ENCODE measurements around the gene PPP1R13B.

Gene PPP1R13B

DNA sequence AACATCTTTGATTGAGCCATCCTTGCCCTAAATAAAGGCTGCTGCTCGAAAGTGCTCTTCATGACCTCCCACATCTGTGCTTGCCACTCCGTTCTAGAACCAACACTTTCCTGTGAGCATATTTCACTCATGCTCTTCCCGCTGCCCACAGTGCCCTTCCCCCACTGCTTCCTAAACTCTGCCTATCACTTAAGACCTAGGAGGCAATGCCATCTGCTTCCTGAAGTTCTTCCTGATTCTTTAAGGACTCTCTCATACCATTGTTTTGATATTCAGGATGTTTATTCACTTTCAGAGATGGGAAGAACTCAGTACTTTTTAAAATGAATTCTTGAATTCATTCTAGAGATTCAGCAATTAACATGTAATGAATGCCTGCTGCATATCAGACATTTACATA, 81.8 kb downstream of the PPP1R13B start:
- H3K9me3 Mint-ChIP-seq: peaks cover 5% of the 10 kb centered on the region
- H3K4me1 Mint-ChIP-seq: peaks cover 14% of the 10 kb centered on the region
- H3K27me3 Mint-ChIP-seq (ENCODE audit: low read depth, poor library complexity): peaks cover 4% of the 10 kb centered on the region
- no peak overlapping the region for H3K4me3 Mint-ChIP-seq
- TF ChIP-seq, protein P1, sequence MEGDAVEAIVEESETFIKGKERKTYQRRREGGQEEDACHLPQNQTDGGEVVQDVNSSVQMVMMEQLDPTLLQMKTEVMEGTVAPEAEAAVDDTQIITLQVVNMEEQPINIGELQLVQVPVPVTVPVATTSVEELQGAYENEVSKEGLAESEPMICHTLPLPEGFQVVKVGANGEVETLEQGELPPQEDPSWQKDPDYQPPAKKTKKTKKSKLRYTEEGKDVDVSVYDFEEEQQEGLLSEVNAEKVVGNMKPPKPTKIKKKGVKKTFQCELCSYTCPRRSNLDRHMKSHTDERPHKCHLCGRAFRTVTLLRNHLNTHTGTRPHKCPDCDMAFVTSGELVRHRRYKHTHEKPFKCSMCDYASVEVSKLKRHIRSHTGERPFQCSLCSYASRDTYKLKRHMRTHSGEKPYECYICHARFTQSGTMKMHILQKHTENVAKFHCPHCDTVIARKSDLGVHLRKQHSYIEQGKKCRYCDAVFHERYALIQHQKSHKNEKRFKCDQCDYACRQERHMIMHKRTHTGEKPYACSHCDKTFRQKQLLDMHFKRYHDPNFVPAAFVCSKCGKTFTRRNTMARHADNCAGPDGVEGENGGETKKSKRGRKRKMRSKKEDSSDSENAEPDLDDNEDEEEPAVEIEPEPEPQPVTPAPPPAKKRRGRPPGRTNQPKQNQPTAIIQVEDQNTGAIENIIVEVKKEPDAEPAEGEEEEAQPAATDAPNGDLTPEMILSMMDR (IDR thresholded peaks at IDR 0.05): no peak
- no peak overlapping the region for H3K27ac Mint-ChIP-seq
- DNase-seq: no peak
- peaks cover 6% of the 10 kb centered on the region for H3K36me3 Mint-ChIP-seq (ENCODE audit: low read depth)

DNA sequence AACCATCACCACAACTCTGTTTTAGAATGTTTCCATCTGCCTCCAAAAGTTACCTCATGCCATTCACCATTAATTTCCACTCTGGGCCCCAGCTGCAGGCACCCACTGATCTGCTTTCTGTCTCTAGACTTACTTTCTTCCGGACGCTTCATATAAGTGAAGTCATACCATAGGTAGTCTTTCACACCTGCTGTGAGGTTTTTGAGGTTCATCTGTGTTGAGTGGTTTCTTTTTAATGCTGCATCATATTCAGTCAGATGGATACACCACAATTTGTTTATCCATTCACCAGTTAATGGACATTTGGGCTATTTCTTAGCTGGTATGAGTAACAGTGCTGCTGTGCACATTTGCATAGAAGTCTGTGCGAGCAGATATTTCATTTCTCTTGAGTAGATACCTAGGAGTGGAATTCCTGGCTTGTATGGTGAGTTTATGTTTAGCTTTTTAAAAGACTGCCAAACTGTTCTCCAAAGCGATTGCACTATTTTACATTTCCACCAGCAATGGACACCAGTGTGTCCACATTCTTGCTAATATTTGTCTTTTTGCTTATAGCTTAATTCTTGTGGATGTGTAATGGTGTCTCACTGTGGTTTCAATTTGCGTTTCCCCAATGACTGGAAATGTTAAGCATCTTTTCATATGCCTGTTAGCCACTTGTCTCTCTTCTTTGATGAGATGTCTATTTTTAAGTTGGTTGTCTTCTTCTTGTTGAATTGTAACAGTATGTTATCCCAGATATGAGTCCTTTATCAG, 83.5 kb downstream of the PPP1R13B start:
- Mint-ChIP-seq H3K36me3 (ENCODE audit: low read depth) (peaks cover 6% of the 10 kb centered on the region), H3K4me1 (peaks cover 19% of the 10 kb centered on the region), H3K4me3 (no peak overlapping the region), H3K27me3 (ENCODE audit: low read depth, poor library complexity) (peaks cover 4% of the 10 kb centered on the region), H3K9me3 (peaks cover 5% of the 10 kb centered on the region), H3K27ac (no peak overlapping the region)
- DNase-seq: no peak
- TF ChIP-seq, protein P1 (IDR thresholded peaks at IDR 0.05): no peak

DNA sequence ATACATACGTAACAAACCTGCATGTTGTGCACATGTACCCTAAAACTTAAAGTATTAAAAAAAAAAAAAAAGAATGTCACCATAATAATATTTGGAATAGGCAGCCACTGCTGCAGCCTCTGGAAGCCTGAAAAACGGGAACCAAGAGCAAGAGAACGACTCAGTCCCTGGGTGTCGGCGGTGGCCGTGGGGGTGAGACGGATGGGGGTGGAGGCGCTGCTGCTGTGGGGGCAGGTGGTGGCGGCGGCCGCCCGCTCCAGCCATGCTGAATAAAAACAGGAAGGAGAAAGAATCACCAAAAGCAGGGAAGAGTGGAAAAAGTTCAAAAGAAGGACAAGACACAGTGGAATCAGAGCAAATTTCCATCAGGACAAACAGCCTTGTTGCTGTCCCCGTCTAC, 84.8 kb downstream of the PPP1R13B start:
- Mint-ChIP-seq H3K4me3 (no peak overlapping the region), H3K9me3 (peaks cover 5% of the 10 kb centered on the region), H3K36me3 (ENCODE audit: low read depth) (peaks cover 6% of the 10 kb centered on the region), H3K27ac (no peak overlapping the region), H3K27me3 (ENCODE audit: low read depth, poor library complexity) (peaks cover 4% of the 10 kb centered on the region), H3K4me1 (peaks cover 19% of the 10 kb centered on the region)
- TF ChIP-seq, protein P1 (IDR thresholded peaks at IDR 0.05): no peak
- DNase-seq: no peak

DNA sequence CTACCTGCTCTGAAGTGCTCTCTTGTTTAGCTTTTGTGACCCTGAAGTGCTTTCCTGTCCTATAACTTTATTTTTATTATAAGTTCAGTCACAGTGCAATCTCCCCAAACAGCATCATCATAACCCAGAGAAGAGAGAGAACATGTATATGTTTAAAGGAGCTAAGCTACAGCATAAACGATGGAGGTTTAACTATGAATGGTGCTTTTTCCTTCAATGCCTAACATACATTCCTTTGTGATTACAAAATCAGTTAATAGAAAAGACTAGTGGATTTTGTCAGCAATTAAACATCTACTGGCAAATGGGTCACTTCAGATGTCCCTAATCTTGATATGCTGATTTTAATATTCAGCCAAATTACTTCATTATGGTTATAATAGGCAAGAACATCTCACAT, 85.3 kb downstream of the PPP1R13B start:
- H3K4me3 Mint-ChIP-seq: no peak overlapping the region
- TF ChIP-seq, protein P1 (IDR thresholded peaks at IDR 0.05): no peak
- H3K36me3 Mint-ChIP-seq (ENCODE audit: low read depth): peaks cover 6% of the 10 kb centered on the region
- no peak for DNase-seq
- peaks cover 5% of the 10 kb centered on the region for H3K9me3 Mint-ChIP-seq
- no peak overlapping the region for H3K27ac Mint-ChIP-seq
- peaks cover 4% of the 10 kb centered on the region for H3K27me3 Mint-ChIP-seq (ENCODE audit: low read depth, poor library complexity)
- H3K4me1 Mint-ChIP-seq: peaks cover 19% of the 10 kb centered on the region

DNA sequence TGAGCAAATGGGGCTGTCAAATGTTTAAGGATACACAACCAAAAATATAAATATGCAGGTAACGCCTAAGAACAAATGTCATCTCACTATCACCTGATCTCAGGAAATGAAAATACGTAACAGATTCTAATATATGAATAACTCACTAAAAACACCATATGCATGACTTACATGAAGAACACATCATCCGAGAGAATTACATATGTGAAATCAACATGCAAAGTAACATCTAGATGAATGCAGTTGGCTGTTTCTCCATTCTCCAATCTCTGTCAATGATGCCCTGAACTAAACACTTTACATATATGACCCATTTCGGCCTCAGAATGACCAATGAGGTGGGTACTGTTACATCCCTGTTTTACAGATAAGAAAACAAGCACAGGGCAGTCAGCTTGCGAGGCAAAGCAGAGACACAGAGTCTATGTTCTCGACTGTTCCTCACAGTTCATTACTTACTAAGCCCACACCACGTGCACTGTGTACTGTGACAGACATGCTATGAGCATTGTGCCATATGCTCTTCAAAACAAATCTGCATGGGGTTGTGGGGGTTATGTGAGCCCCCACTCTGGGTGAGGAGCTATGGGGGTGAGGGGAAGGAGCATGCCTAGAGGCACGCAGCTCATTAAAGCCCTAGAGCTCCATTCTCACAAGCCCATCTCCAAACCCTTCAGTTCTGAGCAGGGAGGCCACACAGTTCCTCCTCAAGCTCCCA, 89.2 kb downstream of the PPP1R13B start:
- no peak for DNase-seq
- Mint-ChIP-seq H3K9me3 (no peaks in the 10 kb centered on the region), H3K4me3 (no peak overlapping the region), H3K4me1 (peaks cover 14% of the 10 kb centered on the region), H3K36me3 (ENCODE audit: low read depth) (no peaks in the 10 kb centered on the region), H3K27ac (peak overlapping the region; percentile 17), H3K27me3 (ENCODE audit: low read depth, poor library complexity) (no peaks in the 10 kb centered on the region)
- TF ChIP-seq, protein P1 (IDR thresholded peaks at IDR 0.05): no peak
